ENCODE results near the gene KIAA0232.

- no peak for TF ChIP-seq CTCF (IDR thresholded peaks at IDR 0.05 in 4 of 5, conservative IDR thresholded peaks at IDR 0.05 in 1 of 5)
- TF ChIP-seq POLR2A (IDR thresholded peaks at IDR 0.05): no peak
Observed at GRCh38 chr4:6894528-6895498, 112.3 kb downstream of the KIAA0232 start.
